Measurements from ENCODE around the gene IGF2BP2.
"Not testable (repeated sequence)": the region's sequence is repeated elsewhere in the genome, so short reads cannot be mapped to it uniquely, and the experiment has no call there.

Gene IGF2BP2

GRCh38 chr3:185813205-185813604 is 11.6 kb downstream of the IGF2BP2 start:
- no peaks in the 10 kb centered on the region for H3K27me3 ChIP-seq (replicated peaks)
- no peak for TF ChIP-seq CTCF (IDR thresholded peaks at IDR 0.05; ENCODE audit: low read depth, low read length, missing control alignments)
- no peak for DNase-seq
- H3K4me3 ChIP-seq (ENCODE audit: low read depth, low read length) = no peak overlapping the region
- H3K27ac ChIP-seq = peak overlapping the region; percentile 67
- in situ Hi-C loops (cut with HindIII; ENCODE audit: low pct_ligation_motif_present, low sequenced_read_pairs) = no loop called here
- no peaks in the 10 kb centered on the region for H3K36me3 ChIP-seq (replicated peaks)

GRCh38 chr3:185807445-185808068 is 17.3 kb downstream of the IGF2BP2 start:
- DNase-seq = peak; percentile 98
- in situ Hi-C loops (cut with HindIII; ENCODE audit: low pct_ligation_motif_present, low sequenced_read_pairs) = no loop called here
- Histone ChIP-seq H3K27me3 (replicated peaks) (no peaks in the 10 kb centered on the region), H3K36me3 (replicated peaks) (no peaks in the 10 kb centered on the region), H3K4me3 (ENCODE audit: low read depth, low read length) (no peak overlapping the region), H3K27ac (peak overlapping the region; percentile 54)
- TF ChIP-seq CTCF (IDR thresholded peaks at IDR 0.05; ENCODE audit: low read depth, low read length, missing control alignments) = no peak

- H3K27me3 ChIP-seq (replicated peaks); in situ Hi-C loops (cut with HindIII; ENCODE audit: low pct_ligation_motif_present, low sequenced_read_pairs); H3K4me3 ChIP-seq (ENCODE audit: low read depth, low read length); DNase-seq; H3K36me3 ChIP-seq (replicated peaks); H3K27ac ChIP-seq: not testable (repeated sequence)
These were observed 26.1 kb downstream of the IGF2BP2 start for GRCh38 chr3:185798831-185799110.

DNA sequence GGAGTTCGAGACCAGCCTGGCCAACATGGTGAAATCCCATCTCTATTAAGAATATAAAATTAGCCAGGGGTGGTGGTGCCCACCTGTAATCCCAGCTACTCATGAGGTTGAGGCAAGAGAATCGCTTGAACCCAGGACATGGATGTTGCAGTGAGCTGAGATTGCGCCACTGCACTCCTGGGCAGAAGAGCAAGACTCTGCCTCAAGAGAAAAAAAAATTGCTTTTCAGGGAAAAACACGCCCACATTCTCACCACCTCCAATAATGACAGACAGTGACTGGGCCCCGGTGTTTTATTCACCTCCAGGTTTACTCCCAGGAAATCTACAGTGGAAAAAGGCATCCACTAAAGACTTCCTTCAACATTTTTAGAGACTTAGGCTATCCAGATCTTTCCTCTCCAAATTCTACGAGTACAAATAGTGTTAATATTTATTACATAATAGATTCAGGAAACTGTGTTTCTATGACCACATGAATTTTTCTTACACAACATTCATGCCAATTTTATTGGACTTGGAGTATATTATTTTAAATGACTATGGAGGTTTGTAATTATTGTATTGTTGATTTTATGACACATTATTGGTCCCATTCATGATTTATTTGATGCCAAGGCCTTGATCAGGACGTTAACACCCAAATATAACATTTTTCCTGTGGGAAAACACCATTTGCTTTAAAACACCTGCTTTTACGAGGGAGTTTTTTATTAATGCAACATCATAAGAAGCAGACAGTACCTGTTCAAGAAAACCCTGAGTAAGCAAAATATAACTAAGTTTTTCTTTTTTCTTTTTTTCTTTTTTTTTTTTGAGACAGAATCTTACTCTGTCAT is 26.6 kb downstream of the IGF2BP2 start:
- H3K4me3 ChIP-seq (ENCODE audit: low read depth, low read length) = no peak overlapping the region
- H3K36me3 ChIP-seq (replicated peaks) = no peaks in the 10 kb centered on the region
- in situ Hi-C loops (cut with HindIII; ENCODE audit: low pct_ligation_motif_present, low sequenced_read_pairs) = no loop called here
- H3K27me3 ChIP-seq (replicated peaks) = no peaks in the 10 kb centered on the region
- DNase-seq = no peak
- no peak for TF ChIP-seq CTCF (IDR thresholded peaks at IDR 0.05; ENCODE audit: low read depth, low read length, missing control alignments)
- no peak overlapping the region for H3K27ac ChIP-seq

GRCh38 chr3:185797108-185797881 is 27.5 kb downstream of the IGF2BP2 start:
- Histone ChIP-seq H3K27me3 (replicated peaks) (no peaks in the 10 kb centered on the region), H3K4me3 (ENCODE audit: low read depth, low read length) (no peak overlapping the region), H3K36me3 (replicated peaks) (no peaks in the 10 kb centered on the region), H3K27ac (peak overlapping the region; percentile 4)
- no peak for TF ChIP-seq CTCF (IDR thresholded peaks at IDR 0.05; ENCODE audit: low read depth, low read length, missing control alignments)
- no peak for DNase-seq
- in situ Hi-C loops (cut with HindIII; ENCODE audit: low pct_ligation_motif_present, low sequenced_read_pairs) = no loop called here

DNA sequence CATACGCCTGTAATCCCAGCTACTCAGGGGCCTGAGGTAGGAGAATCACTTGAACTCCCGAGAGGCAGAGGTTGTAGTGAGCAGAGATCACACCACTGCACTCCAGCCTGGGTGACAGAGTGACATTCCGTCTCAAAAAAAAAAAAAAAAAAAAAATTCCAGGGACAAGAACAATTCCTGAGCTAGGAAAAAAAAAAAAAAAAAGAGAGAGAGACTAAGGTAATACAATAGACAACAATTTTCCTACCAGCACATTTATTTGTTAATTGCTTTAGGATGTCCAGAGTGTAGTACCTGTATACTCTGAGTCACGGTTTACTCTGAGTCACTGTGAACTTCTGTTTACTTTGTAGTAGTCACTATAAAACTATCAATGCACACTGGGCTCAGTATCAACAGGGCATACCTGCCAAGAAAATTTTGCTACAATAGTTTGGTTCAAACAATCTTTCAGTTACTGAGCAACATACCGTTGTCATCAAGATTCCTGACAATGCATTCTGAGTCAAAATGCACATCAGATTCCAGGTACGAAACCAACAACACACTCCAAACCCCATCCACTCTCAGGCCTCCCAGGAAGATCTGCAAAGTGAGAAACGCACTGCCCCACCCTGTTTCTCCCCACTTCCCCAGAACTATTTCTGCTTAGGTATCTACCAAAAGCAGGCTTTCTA is 28.3 kb downstream of the IGF2BP2 start:
- DNase-seq = peak; percentile 71
- no peak for TF ChIP-seq CTCF (IDR thresholded peaks at IDR 0.05; ENCODE audit: low read depth, low read length, missing control alignments)
- H3K36me3 ChIP-seq (replicated peaks) = no peaks in the 10 kb centered on the region
- H3K27ac ChIP-seq = peak overlapping the region; percentile 4
- H3K4me3 ChIP-seq (ENCODE audit: low read depth, low read length) = no peak overlapping the region
- no peaks in the 10 kb centered on the region for H3K27me3 ChIP-seq (replicated peaks)
- in situ Hi-C loops (cut with HindIII; ENCODE audit: low pct_ligation_motif_present, low sequenced_read_pairs) = no loop called here

Measured in brain microvascular endothelial cell (primary cell).